GM12878 (cell line): ENCODE data around the gene COL1A2. TPM values are rescaled to one million over a fixed set of nuclear protein-coding genes. Genes with fewer than 3 reads are reported as not detected.

Experiments used
- ATAC-seq: fragments of 200-7000 bp; cut with Tn5 transposase; 3 replicates; pipeline ENCODE4 v1.9.1; 2020; ENCODE audit warnings: mild to moderate bottlenecking, moderate library complexity
- BruUV-seq: library from RNA; stranded (reverse); fragments of 400-500 nt; replicated peaks from 2 replicates; lab custom pipeline; 2021; lab: Mats Ljungman, UMichigan
- CTCF ChIA-PET: fragments of 300-600 bp; sonication (Branson Sonifier 250); formaldehyde crosslinking; extraction: SDS; loops from one replicate; lab custom pipeline; 2021; ENCODE audit warnings: inconsistent platforms; lab: Yijun Ruan, JAX
- POLR2A ChIA-PET: fragments of 350-600 bp; formaldehyde crosslinking; extraction: SDS; loops from one replicate; lab custom pipeline; 2021; ENCODE audit warnings: inconsistent platforms; lab: Charles Lee
- RAD21 ChIA-PET: fragments of 300-600 bp; sonication (Branson Sonifier 250); formaldehyde crosslinking; loops from one replicate; lab custom pipeline; 2023; ENCODE audit warnings: antibody characterized with exemption; ENCODE audit not compliant: unreplicated experiment; lab: Charles Lee
- SMC1A ChIA-PET: fragments of 300-600 bp; sonication (Branson Sonifier 250); formaldehyde crosslinking; loops from one replicate; lab custom pipeline; 2023; ENCODE audit not compliant: unreplicated experiment, uncharacterized antibody; lab: Charles Lee
- DNase-seq: peaks from one replicate; pipeline ENCODE4 v3.0.0-alpha.2; 2011; ENCODE audit warnings: low read depth, low spot score
- FAIRE-seq: peaks from 3 replicates; lab custom pipeline; 2011; peaks lifted over from hg19 to GRCh38; lab: Jason Lieb, UNC
- H2AFZ ChIP-seq: 2 replicates; pipeline ENCODE4 v1.6.0; 2011; ENCODE audit warnings: low read depth, low read length, control low read depth; ENCODE audit not compliant: control insufficient read depth
- H3K27ac ChIP-seq: 2 replicates; pipeline ENCODE4 v1.5.1; 2011; ENCODE audit warnings: control low read depth; ENCODE audit not compliant: control insufficient read depth, insufficient read depth
- H3K27me3 ChIP-seq, 2 experiments: replicated peaks in 1 of 2; 2 replicates each; pipeline versions ENCODE4 v1.6.0 to v1.6.1; 2011; ENCODE audit warnings: low read length in 1 of 2; ENCODE audit not compliant: control insufficient read depth in 2 of 2, insufficient read depth in 2 of 2
- H3K36me3 ChIP-seq, 2 experiments: 2 replicates each; pipeline ENCODE4 v1.5.1; 2011; ENCODE audit warnings: low read length in 1 of 2; ENCODE audit not compliant: control insufficient read depth in 2 of 2, insufficient read depth in 2 of 2
- H3K4me1 ChIP-seq: 2 replicates; pipeline ENCODE4 v1.6.1; 2011; ENCODE audit warnings: mild to moderate bottlenecking, low read length, moderate library complexity, mixed read lengths; ENCODE audit not compliant: control insufficient read depth, insufficient read depth
- H3K4me2 ChIP-seq: 2 replicates; pipeline ENCODE4 v1.6.0; 2011; ENCODE audit warnings: control low read depth; ENCODE audit not compliant: control insufficient read depth, insufficient read depth
- H3K4me3 ChIP-seq: fragments of 200-600 bp; sonication (generic); 2 replicates; pipeline ENCODE4 v1.5.1; 2016
- H3K79me2 ChIP-seq: 2 replicates; pipeline ENCODE4 v1.6.0; 2011; ENCODE audit warnings: low read length; ENCODE audit not compliant: control insufficient read depth, insufficient read depth
- H3K9ac ChIP-seq: 2 replicates; pipeline ENCODE4 v1.8.0; 2011; ENCODE audit warnings: low read length, control low read depth, mixed read lengths; ENCODE audit not compliant: control insufficient read depth, insufficient read depth
- H3K9me3 ChIP-seq: replicated peaks from 3 replicates; pipeline ENCODE4 v1.5.1; 2011; ENCODE audit warnings: mild to moderate bottlenecking, low read length; ENCODE audit not compliant: control insufficient read depth, insufficient read depth
- H4K20me1 ChIP-seq: 2 replicates; pipeline ENCODE4 v1.6.0; 2011; ENCODE audit not compliant: control insufficient read depth, insufficient read depth
- ATF7 ChIP-seq: fragments of 450-650 bp; IDR thresholded peaks from 2 replicates; pipeline ENCODE4 v1.6.1; 2016; ENCODE audit warnings: low read depth, mild to moderate bottlenecking
- CBFB ChIP-seq: IDR thresholded peaks from 2 replicates; pipeline ENCODE4 v1.6.1; 2016; ENCODE audit warnings: antibody characterized with exemption, low read depth
- CEBPZ ChIP-seq: fragments of 150-350 bp; IDR thresholded peaks from 2 replicates; pipeline ENCODE4 v1.6.1; 2016; ENCODE audit warnings: low read depth, low read length
- CHD1 ChIP-seq: IDR thresholded peaks from 2 replicates; pipeline ENCODE4 v1.6.1; 2012; ENCODE audit warnings: low read depth, low read length, improper control_type of control experiment
- CHD2 ChIP-seq: IDR thresholded peaks from 2 replicates; pipeline ENCODE4 v1.6.1; 2011; ENCODE audit warnings: low read depth, low read length, improper control_type of control experiment, borderline replicate concordance
- CREB1 ChIP-seq: IDR thresholded peaks from 2 replicates; pipeline ENCODE4 v1.6.1; 2012; ENCODE audit warnings: low read depth, mild to moderate bottlenecking, inconsistent platforms
- ETV6 ChIP-seq, 2 experiments: fragments of 450-650 bp in 1 of 2; IDR thresholded peaks in 1 of 2; conservative IDR thresholded peaks in 1 of 2; 2 replicates each; pipeline ENCODE4 v1.6.1; 2014; ENCODE audit warnings: antibody characterized with exemption in 1 of 2, borderline replicate concordance in 1 of 2, low read depth in 1 of 2, mild to moderate bottlenecking in 1 of 2, moderate library complexity in 1 of 2
- EZH2 ChIP-seq: IDR thresholded peaks from 2 replicates; pipeline ENCODE4 v1.6.1; 2012; ENCODE audit warnings: low read depth, mild to moderate bottlenecking, control low read depth, inconsistent platforms, low read length, borderline replicate concordance; ENCODE audit not compliant: control insufficient read depth
- FOXK2 ChIP-seq: fragments of 450-650 bp; IDR thresholded peaks from 2 replicates; pipeline ENCODE4 v1.6.1; 2017; ENCODE audit warnings: mild to moderate bottlenecking, moderate library complexity
- GATAD2B ChIP-seq: fragments of 450-650 bp; conservative IDR thresholded peaks from 2 replicates; pipeline ENCODE4 v1.6.1; 2017; ENCODE audit warnings: low read depth, mild to moderate bottlenecking, moderate library complexity
- HCFC1 ChIP-seq: fragments of 150-350 bp; IDR thresholded peaks from 2 replicates; pipeline ENCODE4 v1.6.1; 2014; ENCODE audit warnings: low read length
- HDAC2 ChIP-seq: fragments of 200-600 bp; sonication (generic); IDR thresholded peaks from 2 replicates; pipeline ENCODE4 v1.6.1; 2017
- HDAC6 ChIP-seq: fragments of 200-600 bp; sonication (generic); IDR thresholded peaks from one replicate; pipeline ENCODE4 v1.8.0; 2017; ENCODE audit warnings: antibody characterized with exemption; ENCODE audit not compliant: unreplicated experiment
- IRF4 ChIP-seq: IDR thresholded peaks from 2 replicates; pipeline ENCODE4 v1.6.1; 2011; ENCODE audit warnings: low read depth, low read length
- JUNB ChIP-seq: IDR thresholded peaks from 2 replicates; pipeline ENCODE4 v1.6.1; 2016; ENCODE audit warnings: antibody characterized with exemption, mild to moderate bottlenecking
- NFIC ChIP-seq: IDR thresholded peaks from 2 replicates; pipeline ENCODE4 v1.6.1; 2012; ENCODE audit warnings: low read depth, mild to moderate bottlenecking, inconsistent platforms, low read length, moderate library complexity
- NR2F1 ChIP-seq: fragments of 450-650 bp; conservative IDR thresholded peaks from 2 replicates; pipeline ENCODE4 v1.6.1; 2017; ENCODE audit warnings: mild to moderate bottlenecking
- POLR2AphosphoS2 ChIP-seq: IDR thresholded peaks from 2 replicates; pipeline ENCODE4 v1.6.1; 2011; ENCODE audit warnings: low read depth, mild to moderate bottlenecking, low read length, improper control_type of control experiment, moderate library complexity
- RUNX3 ChIP-seq: IDR thresholded peaks from 2 replicates; pipeline ENCODE4 v1.6.1; 2012; ENCODE audit warnings: low read length, inconsistent platforms
- SIX5 ChIP-seq: IDR thresholded peaks from 2 replicates; pipeline ENCODE4 v1.6.1; 2011; ENCODE audit warnings: mild to moderate bottlenecking, low read depth, low read length, moderate library complexity; ENCODE audit not compliant: severe bottlenecking
- SMC3 ChIP-seq: IDR thresholded peaks from 2 replicates; pipeline ENCODE4 v1.6.1; 2011; ENCODE audit warnings: low read length, improper control_type of control experiment, borderline replicate concordance
- SREBF2 ChIP-seq: IDR thresholded peaks from 2 replicates; pipeline ENCODE4 v1.6.1; 2012; ENCODE audit warnings: mild to moderate bottlenecking, low read length
- SUPT20H ChIP-seq: IDR thresholded peaks from 2 replicates; pipeline ENCODE4 v1.6.1; 2011; ENCODE audit warnings: low read depth, mild to moderate bottlenecking, low read length, moderate library complexity, borderline replicate concordance; ENCODE audit not compliant: control insufficient read depth
- USF1 ChIP-seq: IDR thresholded peaks from 2 replicates; pipeline ENCODE4 v1.6.1; 2011; ENCODE audit warnings: borderline replicate concordance, low read depth, mild to moderate bottlenecking, moderate library complexity, mixed read lengths, low read length; ENCODE audit not compliant: insufficient read depth; ENCODE audit errors: extremely low read length
- WGBS: methylation state at CpG from one replicate; pipeline ENCODE4 v1.1.6; 2016; ENCODE audit warnings: low lambda C conversion rate; ENCODE audit not compliant: insufficient replicate concordance, insufficient coverage; ENCODE audit errors: missing lambda C conversion rate; 5-methylcytosine and 5-hydroxymethylcytosine counted together
- in situ Hi-C: fragments of 300-500 bp; cut with MboI; formaldehyde crosslinking; loops from 9 replicates; pipeline ENCODE4 v1.14.3; 2018; ENCODE audit warnings: mixed read lengths
- intact Hi-C: fragments of 100-400 bp; cut with micrococcal nuclease; formaldehyde crosslinking; loops from one replicate; pipeline ENCODE4 v1.14.2; 2022; ENCODE audit not compliant: unreplicated experiment
- polyA plus RNA-seq, 11 experiments: library from polyadenylated mRNA; depleted of rRNA in 4 of 11; unstranded in 6 of 11; stranded (reverse) in 5 of 11; fragments of >200 nt; fragmentation: Nextera tagmentation in 4 of 11; fragmentation: Illumina TruSeq in 1 of 11; extraction: Ambion mirVana in 4 of 11; extraction: Trizol in 1 of 11; gene quantifications; 1 replicate in 1 of 11; 2 replicates in 10 of 11; pipeline versions ENCODE4 v1.2.1 to v1.2.3, GENCODE V29; 2011 to 2016; ENCODE audit warnings: inconsistent platforms in 2 of 11, missing spikeins in 2 of 11, low read depth in 1 of 11
- total RNA-seq, 4 experiments: library from RNA; depleted of rRNA in 3 of 4; stranded (reverse); fragments of >200 nt in 3 of 4; fragmentation: Illumina TruSeq in 1 of 4; extraction: Trizol in 1 of 4; gene quantifications; 2 replicates each; pipeline versions ENCODE4 v1.2.1 to v1.2.3, GENCODE V29; 2013 to 2021

Gene COL1A2
- total and polyA plus RNA-seq, 10 of the 15 experiments (the other 5 are each of a cell fraction or from before 2014, with no cell fraction given), result 0.03 to 2.5 (median 0.76) TPM; not detected in 4

- TF ChIP-seq CEBPZ (no peak), USF1 (no peak), HDAC2 (no peak), NFIC (no peak), SMC3 (no peak), HCFC1 (no peak), FOXK2 (no peak)
Measured at GRCh38 chr7:94354953-94355352, 39.7 kb upstream of the COL1A2 start (continued).

GRCh38 chr7:94355454-94355853 lies 39.2 kb upstream of the COL1A2 start:
- FAIRE-seq (no peak), ATAC-seq (no peak), DNase-seq (no peak)
- WGBS, result 40% methylated on average over 7 of the region's 7 CpGs
- H3K27me3 ChIP-seq, result no peaks in the 10 kb centered on the region
- intact Hi-C loops, result no loop called here
- ChIA-PET POLR2A (no interaction called here), CTCF (no interaction called here), SMC1A (no interaction called here), RAD21 (no interaction called here)
- no peaks in the 10 kb centered on the region for H3K36me3 ChIP-seq
- H3K9me3 ChIP-seq, result no peaks in the 10 kb centered on the region
- no peak overlapping the region for H3K4me2 ChIP-seq
- H3K9ac ChIP-seq, result no peak overlapping the region
- H3K27ac ChIP-seq, result no peak overlapping the region
- H4K20me1 ChIP-seq, result no peaks in the 10 kb centered on the region
- H2AFZ ChIP-seq, result no peak overlapping the region
- H3K79me2 ChIP-seq, result no peaks in the 10 kb centered on the region
- in situ Hi-C loops, result no loop called here
- H3K4me1 ChIP-seq, result no peaks in the 10 kb centered on the region
- no TSS peak for BruUV-seq
- no peak overlapping the region for H3K4me3 ChIP-seq
- TF ChIP-seq EZH2 (no peak), POLR2AphosphoS2 (no peak), JUNB (no peak), SIX5 (no peak), RUNX3 (no peak), CHD2 (no peak), SREBF2 (no peak), CREB1 (no peak), CHD1 (no peak), IRF4 (no peak), HDAC6 (no peak), ETV6 (conservative IDR thresholded peaks at IDR 0.05 in 1 of 2, IDR thresholded peaks at IDR 0.05 in 1 of 2; ENCODE audit: borderline replicate concordance in 1 of 2, low read depth in 1 of 2) (no peak), CBFB (no peak), NR2F1 (no peak), SUPT20H (no peak), GATAD2B (no peak), ATF7 (no peak)
